Ramos (cell line): ENCODE data around the gene YBX3.

Experiments
- in situ Hi-C: fragments of 300-500 bp; cut with MboI; formaldehyde crosslinking; loops from one replicate; pipeline ENCODE4 v1.14.3; 2022; ENCODE audit warnings: low sequenced_read_pairs; ENCODE audit not compliant: unreplicated experiment

The YBX3 gene

DNA sequence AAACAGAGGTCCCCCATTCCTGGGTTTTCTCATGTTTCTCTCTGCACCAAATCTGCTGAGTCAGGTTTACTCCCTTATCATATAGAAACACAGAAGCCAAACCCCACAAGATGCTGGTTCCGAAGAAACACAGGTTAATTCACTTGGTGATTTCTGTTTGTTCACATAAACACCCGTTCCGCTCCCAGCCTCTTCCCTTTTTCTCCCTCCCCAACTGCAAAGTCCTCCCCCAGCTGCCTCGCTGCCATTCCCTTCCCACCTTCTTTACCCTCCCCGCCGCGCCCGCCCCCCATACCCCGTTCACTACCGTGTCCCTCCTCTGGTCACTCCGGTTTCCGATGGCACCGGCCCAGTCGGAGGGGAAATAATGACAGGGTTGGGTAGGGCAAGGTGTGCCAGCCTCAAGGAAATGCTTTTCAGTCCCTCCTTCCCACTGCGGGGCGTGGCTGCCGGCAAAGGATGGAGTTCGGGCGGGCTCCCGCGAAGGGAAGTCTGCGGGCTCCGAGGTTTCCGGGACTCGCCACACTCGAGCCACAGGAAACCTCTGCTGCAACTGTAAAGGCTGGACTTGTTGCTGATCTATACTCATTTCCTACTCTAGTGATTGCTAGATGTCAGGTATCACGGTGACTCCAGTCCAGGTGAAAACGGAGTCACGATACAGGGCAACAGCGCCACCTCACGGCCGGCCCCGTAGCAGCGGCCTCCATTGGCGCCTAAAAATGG, 49.3 kb downstream of the YBX3 start, which contains the start of gene STYK1:
TSS of gene STYK1 (minus strand) at position 394 of the 726 bp plus-strand sequence. CDS start 39,434 bp downstream, outside the sequence.
- in situ Hi-C loops: loop anchor here (5.0 to 10.0 kb wide), 2 partner anchors 437 to 519 kb away; no protein-coding TSS in a partner anchor

DNA sequence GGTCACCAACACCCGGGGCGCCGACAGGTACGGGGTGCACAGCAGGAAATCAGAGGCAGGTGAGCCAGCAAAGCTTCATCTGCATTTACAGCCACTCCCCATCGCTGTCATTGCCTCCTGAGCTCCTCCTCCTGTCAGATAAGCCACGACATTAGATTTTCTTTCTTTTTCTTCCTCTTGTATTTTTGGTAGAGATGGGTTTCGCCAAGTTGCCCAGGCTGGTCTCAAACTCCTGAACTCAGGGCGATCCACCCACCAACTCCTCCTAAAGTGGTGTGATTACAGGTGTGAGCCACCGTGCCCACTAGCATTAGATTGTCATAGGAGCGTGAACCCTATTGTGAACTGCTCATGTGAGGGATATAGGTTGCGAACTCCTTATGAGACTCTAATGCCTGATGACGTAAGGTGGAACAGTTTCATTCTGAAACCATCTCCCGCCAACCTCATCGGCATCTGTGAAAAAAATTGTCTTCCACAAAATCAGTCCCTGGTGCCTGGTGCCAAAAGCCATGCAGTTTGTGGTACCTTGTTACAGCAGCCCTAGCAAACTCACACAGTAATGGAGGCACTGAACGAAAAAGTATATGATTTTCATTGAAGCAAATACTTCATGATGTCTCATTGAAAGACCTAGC, 50.8 kb downstream of the YBX3 start:
- in situ Hi-C loops: loop anchor here (5.0 to 10.0 kb wide), 2 partner anchors 435 to 518 kb away; no protein-coding TSS in a partner anchor

DNA sequence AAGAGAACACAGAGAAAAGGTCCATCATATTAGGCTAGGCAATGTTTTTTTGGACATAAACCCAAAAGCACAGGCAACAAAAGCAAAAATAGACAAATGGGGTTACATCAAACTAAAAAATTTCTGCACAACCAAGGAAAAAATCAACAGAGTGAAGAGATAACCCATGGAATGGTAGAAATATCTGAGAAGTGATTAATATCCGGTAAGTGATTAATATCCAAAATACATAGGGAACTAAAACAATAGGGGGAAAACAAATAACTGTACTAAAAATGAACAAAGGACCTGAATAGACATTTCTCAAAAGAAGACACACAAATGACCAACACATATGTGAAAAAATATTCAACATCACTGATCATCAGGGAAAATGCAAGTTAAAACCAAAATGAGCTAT, 53.6 kb downstream of the YBX3 start:
- in situ Hi-C loops: no loop called here

DNA sequence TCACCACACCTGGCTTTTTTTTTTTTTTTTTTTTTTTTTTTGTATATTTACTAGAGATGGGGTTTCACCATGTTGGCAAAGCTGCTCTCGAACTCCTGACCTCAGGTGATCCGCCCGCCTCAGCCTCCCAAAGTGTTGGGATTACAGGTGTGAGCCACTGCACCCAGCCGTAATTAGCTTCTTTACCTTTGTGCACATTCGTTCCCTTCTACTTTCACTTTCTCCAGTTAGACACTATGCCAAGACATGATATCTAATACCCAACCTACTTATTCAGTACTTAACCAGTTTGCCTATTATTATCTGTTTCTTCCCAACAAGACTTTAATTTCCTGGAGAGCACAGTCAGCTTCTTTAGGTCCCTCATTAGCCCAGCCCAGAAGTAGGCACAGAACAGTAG, 54.6 kb downstream of the YBX3 start:
- in situ Hi-C loops: no loop called here

DNA sequence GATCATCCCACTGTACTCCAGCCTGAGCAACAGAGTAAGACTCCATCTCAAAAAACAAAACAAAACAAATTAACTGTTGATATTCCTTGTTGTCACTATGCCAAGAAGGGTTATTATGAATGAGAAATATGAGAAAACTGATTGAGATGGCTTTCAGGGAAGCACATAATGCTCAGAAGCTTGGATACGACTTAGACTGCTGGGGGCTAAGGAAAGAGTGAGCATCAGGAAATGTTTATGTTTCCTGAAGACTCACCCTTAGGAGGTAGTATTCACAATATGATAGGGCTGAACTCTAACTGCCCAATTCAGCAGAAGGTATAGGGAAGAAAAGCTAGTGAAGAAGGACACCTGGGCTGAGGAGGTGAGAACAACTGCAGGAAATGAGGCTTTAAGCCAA, 55.5 kb downstream of the YBX3 start:
- in situ Hi-C loops: no loop called here

DNA sequence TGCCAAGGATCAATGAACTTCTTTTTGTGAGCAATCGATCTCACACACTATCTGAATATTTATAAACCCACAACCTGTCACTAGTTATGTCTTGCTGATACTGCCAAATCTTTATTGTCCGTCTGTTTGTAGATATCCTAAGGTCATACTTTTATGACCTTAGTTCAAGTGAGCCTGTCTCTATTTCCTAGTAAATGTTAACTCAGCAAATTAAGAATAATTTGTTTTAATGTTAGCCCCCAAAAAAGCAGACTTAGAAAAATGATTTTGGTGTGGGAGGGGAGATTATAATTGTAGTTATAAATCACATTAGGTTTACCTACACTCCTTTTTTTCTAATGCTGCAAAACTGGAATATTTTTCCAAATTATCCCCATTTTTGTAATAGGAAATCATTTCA, 58.6 kb downstream of the YBX3 start:
- in situ Hi-C loops: no loop called here

DNA sequence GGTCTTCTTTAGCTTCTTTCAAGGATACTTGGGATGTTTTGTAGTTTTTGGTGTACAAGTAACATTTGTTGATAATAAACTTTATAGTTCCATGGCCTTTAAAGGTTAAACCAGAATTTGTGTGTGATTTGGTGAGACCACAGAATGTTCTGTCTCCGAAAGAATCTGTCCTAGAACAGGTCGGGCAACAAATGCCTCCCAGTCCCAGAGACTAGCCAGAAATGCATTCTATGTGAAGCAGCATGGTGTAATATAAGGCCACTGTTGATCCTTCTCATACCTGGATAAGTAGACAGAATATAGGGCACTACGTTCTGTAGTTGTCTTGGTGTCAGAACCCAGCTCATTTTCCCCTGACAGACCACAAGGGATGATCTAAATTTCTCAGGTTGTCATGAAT, 59.3 kb downstream of the YBX3 start:
- in situ Hi-C loops: no loop called here

DNA sequence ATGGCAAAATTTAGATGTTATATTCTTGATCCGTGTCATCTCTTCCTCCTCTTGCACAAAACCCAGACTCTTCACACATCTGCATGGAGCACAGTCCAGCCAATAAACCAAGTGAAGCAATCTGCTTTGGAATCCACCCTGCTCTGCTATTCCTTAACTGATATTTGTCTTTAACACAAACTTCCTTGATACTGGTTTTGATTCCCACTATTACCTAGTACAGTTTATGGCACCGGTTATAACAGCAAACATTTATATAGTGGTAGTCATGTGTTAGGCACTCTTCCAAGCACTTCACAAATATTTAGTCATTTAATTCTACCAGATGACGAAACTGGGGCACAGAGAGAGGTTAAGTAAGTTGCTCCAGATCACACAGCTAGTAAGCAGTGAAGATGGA, 61.8 kb downstream of the YBX3 start:
- in situ Hi-C loops: no loop called here

DNA sequence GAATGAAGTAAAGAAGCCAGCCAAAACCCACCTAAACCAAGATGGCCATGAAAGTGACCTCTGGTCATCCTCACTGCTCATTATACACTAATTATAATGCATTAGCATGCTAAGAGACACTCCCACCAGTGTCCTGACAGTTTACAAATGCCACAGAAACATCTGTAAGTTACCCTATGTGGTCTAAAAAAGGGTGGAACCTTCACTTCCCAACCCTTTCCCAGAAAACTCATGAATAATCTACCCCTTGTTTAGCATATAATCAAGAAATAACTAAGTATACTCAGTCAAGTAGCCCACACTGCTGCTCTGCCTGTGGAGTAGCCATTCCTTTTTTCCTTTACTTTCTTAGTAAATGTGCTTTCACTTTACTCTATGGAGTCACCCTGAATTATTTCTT, 69.1 kb downstream of the YBX3 start:
- in situ Hi-C loops: no loop called here

DNA sequence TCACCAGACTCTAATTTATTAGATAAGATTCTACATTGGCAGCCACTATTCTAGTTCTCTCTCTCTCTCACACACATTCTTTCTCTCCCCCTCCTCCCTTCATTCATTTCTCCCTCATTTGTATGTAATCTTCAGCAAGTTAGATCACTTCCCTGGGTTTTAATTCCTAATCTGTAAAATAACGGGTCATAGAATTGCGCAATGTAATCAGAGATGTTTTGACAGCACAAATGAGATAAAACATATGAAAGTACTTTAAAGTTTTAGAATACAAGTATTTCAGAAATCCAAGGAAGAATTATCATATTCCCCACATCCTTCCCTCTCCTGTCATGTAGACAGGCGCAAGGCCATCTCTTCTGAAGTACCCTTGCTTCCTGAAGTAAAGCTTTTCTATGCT, 70.9 kb downstream of the YBX3 start:
- in situ Hi-C loops: no loop called here
